Prostate gland (tissue), 2 donors: Measurements from ENCODE around the gene CAND1.

Experiments
- POLR2A ChIP-seq: fragments of 450-650 bp; IDR thresholded peaks from one replicate; pipeline ENCODE4 v1.6.1; 2016; ENCODE audit warnings: antibody characterized with exemption, mild to moderate bottlenecking
- POLR2AphosphoS5 ChIP-seq: sonication (generic); formaldehyde crosslinking; IDR thresholded peaks from one replicate; pipeline ENCODE4 v1.6.1; 2017; ENCODE audit warnings: antibody characterized with exemption
- TF ChIP-seq, protein P1 (sequence below), 4 experiments: fragments of 200-600 bp in 2 of 4; fragments of 450-650 bp in 2 of 4; sonication (generic) in 2 of 4; IDR thresholded peaks; 1 replicate in 3 of 4; 2 replicates in 1 of 4; pipeline ENCODE4 v1.5.1; 2016 to 2019; ENCODE audit warnings: antibody characterized with exemption in 4 of 4, mild to moderate bottlenecking in 2 of 4, moderate library complexity in 2 of 4

DNA sequence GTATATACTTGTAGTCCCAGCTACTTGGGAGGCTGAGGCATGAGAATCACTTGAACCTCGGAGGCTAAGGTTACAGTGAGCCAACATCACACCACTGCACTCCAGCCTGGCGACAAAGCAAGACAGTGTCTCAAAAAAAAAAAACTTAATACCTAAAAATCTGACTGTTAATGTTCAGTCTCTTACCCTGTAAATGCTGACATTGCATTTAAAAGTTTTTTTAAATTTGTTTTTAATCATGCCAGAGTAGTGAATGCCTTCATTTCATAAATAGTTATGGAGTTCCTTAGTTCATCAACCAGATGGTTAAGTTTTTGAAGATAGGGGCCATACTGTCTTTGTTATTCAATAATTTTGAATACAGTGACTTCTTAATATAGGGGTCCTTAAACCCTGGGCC lies 21.2 kb downstream of the CAND1 start:
- TF ChIP-seq, protein P1, sequence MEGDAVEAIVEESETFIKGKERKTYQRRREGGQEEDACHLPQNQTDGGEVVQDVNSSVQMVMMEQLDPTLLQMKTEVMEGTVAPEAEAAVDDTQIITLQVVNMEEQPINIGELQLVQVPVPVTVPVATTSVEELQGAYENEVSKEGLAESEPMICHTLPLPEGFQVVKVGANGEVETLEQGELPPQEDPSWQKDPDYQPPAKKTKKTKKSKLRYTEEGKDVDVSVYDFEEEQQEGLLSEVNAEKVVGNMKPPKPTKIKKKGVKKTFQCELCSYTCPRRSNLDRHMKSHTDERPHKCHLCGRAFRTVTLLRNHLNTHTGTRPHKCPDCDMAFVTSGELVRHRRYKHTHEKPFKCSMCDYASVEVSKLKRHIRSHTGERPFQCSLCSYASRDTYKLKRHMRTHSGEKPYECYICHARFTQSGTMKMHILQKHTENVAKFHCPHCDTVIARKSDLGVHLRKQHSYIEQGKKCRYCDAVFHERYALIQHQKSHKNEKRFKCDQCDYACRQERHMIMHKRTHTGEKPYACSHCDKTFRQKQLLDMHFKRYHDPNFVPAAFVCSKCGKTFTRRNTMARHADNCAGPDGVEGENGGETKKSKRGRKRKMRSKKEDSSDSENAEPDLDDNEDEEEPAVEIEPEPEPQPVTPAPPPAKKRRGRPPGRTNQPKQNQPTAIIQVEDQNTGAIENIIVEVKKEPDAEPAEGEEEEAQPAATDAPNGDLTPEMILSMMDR (IDR thresholded peaks at IDR 0.05): no peak
- no peak for TF ChIP-seq POLR2AphosphoS5
- TF ChIP-seq POLR2A: no peak
